NOMO-1 treated with DMSO at 0.1 percent for 48 hours (cell line): Measurements from ENCODE around the gene GRID1.

Experiments used
- DNase-seq: peaks from one replicate; lab custom pipeline; 2025; ENCODE audit not compliant: unreplicated experiment; lab: John Stamatoyannopoulos, UW

Gene GRID1

GRCh38 chr10:86281396-86281795 is 85.2 kb downstream of the GRID1 start:
- DNase-seq = no peak

- no peak for DNase-seq
Measured at GRCh38 chr10:86269332-86269731, 97.3 kb downstream of the GRID1 start.

DNA sequence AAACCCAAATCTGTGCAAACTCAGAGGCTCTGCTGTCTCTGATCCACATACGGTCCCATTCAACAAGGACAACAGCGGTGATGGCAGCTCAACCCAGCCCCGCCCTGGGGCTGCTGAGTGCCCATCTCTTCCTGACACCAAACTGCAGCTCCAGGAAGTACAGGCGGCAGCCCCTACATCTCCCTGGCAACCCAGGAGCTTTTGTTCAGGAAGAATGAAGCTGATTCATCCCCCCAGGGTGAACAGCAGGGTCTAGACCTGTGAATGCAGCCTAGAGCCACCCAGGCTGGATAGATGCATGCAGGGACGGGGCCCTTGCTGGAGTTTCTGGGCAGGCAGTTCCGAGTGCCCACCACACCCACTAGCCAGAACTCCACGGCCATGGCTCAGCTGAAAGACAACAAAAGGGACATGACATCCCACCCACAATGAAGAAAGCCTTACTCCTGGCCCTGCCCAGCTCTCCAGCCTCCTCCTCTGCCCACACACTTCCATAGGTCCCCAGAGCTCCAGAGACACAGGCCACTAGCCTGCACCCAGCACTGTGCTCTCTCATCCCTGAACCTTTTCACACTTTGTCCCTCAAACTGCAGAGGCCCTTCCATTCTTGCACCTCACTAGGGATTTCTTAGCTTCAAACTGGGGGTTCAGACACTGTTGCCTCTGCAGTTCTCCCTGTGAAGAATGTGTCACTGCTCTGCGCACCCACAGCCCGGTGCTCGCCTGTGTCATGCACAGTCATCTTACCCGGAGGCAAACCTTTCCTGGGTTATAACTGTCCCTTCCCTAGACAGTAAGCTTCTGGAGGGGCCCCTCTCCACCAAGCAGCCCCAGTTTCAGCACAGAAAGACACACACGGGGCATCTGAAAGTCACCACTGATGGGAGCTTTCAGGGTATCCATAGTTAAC is 99.1 kb downstream of the GRID1 start:
- DNase-seq = no peak

DNA sequence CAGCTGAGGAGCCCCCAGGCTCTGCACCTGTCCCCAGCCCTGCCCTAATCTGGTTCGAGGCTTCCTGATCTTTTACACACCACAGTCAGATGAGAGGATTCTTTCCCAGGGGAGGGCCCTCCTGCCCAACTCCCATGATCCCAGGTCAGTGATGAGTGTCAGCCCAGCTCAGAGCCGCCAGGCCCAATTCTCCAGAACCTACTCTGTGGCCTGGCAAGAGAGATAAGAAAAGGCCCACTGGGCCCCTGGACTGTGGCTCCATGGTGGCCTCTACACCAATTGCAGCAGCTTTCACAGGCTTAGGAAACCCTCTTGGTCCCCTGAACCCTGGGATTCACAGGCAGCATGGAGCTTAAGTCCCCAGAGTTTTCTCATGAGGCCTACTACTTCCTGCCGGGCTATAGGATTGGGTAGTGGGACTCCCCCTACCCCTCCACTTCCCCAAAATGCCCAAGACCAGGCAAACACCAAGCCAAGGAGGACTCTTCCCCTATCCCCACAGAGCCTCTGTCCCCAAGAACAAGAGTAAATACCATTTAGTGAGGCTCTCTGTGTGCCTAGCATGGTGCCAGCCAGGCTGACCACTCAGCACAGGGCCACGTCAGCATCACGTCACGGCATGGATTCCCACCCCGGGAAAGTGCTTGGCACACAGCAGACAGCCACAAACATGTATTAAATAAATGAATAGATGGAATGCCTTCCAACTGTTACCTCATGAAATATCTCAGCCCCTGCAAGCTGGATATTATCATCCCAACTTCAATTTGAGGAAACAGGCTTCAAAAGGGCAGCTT is 100.0 kb downstream of the GRID1 start:
- DNase-seq = no peak

DNA sequence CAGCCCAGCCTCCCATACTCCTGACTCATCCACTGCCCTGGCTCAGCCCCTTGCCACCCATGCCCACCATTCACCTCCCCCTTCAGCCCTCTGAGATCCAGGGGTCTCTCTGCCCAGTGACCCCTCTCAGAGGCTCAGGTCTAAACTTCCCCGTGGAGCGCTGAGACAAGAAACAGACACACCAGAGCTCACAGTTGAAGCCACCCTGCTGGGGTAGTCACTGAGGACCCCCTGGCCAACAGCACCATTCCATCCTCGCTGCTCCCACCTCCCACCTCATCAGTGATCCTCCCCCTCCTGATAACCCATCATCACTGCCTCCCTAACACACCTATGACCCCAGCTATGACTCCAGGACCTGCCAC is 100.7 kb downstream of the GRID1 start:
- DNase-seq = no peak

DNA sequence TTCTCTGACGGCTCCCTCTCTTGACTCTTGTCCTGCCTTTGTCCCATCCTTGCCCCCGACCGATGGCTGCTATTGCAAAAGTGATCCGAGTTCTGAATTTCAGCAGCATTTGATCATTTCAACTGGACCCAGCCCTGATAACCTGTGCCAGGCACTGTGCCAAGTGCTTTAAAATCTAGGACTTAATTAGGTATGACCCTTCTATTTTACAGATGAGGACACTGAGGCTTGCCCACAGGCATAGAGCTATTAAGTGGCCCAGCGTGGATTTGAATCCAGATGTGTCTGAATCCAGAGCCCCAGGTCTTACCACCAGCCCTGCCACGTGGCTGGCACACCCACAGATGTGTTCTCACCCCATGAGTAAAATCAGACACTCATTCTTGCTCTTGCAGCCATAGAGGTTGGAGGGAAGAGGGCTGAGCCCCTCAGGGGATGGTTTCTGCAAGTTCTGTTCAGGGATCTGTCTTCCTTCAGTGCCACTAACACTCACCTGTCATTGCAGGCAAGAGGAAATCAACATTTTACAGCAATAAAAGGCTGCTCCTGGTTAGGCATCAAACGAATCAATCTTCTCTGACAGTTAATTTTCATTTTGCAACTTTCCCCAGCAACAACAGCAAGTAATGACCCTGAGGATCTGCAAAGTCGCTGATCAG is 101.2 kb downstream of the GRID1 start:
- no peak for DNase-seq

- no peak for DNase-seq
Measured at GRCh38 chr10:86264481-86265231, 101.9 kb downstream of the GRID1 start.

DNA sequence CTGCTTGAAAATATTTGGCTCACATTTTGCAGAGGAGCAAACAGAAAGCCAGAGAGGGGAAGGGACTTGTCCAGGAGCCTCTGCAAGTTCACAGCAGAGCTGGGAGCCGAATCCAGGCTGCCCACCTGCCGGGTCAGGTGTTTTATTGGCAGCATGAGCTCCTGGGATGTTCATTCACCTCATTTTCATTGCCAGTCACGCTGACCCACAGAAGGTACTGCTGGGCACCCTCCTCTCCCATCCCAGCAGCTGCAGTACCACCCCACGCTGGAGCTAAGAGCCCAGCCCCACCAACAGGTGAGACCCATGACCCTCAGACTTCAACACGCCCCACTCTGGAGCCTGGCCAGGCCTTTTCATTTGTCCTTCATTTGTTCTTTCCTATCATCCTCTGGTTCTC is 102.7 kb downstream of the GRID1 start:
- DNase-seq = no peak

DNA sequence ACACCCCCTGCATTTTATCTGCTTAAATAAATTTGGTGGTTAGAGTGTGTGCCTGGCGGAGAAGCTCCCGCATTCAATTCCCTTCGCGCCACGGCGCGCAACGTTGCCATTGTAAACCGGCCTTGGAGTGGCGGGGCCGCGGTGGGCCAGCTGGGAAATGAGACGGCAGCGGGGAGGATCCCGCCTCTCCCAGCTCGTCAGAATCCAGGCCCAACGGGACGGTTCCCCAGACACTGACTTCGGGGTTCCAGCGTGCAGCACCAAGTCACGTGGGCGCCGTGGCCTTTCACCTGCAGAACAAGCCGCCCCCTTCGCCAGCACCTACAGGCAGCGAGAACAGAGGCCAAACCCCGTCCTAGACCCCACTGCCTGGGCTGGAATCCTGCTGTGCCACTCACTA is 103.4 kb downstream of the GRID1 start:
- DNase-seq = no peak

- no peak for DNase-seq
Measured at GRCh38 chr10:86262688-86263181, 103.9 kb downstream of the GRID1 start.

DNA sequence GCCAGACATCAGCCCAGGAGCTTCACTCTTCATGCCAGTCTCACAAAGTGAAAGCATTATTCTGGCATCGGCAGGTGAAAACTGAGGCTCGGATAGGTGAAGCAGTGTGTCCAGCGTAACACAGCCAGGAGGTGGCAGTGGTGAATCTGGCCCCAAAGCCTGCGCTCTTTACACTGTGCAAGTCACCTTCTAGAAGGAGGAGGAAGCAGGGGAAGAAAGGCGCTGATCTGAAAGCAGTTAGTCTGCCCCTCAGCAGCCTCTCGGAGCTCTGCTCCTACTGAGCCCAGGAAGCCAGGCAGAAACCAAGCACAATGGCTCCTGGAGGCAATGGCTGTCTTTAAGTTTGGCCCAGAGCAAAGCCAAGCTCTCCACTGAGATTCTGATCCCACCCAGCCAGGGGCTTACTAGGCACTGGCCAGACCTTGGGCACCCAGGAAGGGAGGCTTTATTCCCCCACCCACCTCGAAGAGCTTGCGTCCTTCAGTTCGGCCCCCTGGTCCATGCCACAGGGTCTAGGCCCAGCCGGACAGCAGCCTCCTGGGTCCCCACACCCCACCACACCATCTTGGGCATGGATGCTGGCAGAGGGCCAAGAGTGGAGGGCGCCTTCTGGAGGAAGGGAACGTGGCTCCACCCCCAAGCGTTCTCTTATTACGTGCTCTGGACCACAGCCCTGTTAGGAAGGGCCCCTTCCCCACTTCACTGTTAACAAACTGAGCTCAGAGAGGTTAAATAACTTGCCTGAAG is 104.5 kb downstream of the GRID1 start:
- peak; percentile 54 for DNase-seq

- no peak for DNase-seq
Measured at GRCh38 chr10:86261470-86261869, 105.1 kb downstream of the GRID1 start.

DNA sequence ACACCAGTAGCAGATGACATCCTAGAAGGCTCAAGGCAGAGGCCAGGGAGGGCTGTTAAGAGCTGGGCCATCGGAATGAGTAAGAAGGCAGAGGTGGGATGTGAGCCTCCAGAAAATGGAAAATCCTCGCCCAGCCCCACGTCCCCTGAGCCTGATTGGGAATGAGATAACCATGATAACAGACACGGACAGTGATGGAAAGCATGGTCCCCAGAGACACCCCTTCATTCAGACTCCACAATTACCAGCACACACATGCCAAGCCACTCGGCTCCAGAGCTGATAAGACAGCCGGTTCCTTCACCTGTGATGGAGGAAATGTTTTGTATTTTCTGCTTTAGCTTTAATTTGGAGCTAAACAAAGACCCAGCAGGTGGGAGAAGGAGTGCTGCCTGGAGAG is 106.0 kb downstream of the GRID1 start:
- DNase-seq = no peak

DNA sequence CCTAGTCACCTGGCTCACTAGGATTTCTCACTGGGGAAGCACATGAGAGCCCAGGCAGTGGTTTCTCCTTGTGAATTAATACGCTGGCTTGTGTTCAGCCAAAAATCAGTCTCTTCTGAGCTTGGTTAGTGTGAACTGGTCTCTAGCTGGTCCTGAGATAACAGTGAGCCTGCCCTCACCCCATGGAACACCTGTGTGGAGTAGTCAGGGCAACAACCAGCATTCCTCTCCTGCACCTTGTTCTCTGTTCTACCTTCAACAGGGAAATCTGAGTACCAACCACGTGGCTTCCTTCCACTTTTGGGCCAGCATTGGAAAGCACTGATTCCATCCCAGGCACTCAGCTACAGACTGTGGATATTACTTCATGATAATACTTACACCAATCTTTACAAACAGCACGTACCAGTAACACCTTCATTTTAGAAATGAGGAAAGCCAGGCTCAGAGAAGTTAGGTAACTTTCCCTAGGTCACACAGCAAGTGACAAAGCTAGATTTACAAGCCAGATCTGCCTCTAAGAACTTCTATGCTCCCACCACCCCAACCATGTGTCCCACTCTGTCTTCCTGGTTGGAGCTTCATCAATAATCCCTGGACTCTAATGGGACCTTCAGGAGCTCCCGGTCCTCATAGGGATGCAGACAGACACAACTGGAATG is 106.6 kb downstream of the GRID1 start:
- DNase-seq = no peak

DNA sequence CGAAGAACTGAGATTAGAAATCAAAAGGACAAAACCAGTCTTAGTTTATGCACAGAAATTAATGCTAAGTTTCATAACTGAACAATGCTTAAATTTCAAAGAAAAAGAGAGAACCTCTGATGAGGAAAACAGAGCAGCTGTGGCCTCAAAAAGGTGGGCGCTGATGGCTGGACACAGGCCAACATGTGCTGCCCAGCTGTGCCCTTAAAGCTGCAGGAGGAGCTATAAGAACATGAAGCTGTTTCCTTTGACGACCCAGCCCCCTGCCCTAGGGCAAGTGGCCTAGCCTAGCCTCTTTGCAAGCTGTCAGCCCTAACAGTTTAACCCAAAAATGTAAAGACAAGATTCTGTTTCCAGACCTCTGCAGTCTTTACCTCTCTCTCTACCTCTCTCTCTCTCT is 107.7 kb downstream of the GRID1 start:
- DNase-seq = no peak

- no peak for DNase-seq
Measured at GRCh38 chr10:86258499-86258898, 108.1 kb downstream of the GRID1 start.

DNA sequence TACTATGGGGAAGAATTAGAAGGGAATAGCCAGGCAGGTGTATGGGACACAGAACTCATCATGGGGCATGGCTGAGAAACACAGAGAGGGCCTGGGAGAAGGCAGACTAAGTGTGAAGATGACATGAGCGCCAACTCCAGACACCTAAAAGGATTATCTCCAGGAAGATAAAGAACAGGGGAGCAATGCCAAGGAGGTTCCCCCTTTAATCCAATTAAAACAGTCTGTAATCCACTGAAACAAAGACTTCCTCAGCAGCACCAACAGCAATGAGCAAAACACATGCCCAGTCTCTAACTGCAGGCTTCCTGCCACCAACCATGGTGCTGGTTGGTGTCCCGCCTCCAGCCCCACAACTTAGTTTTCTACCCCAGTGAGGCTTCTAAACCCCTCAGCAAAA is 108.9 kb downstream of the GRID1 start:
- no peak for DNase-seq

- DNase-seq = no peak
Measured at GRCh38 chr10:86256690-86257315, 109.8 kb downstream of the GRID1 start.
